Measurements from ENCODE around the gene MFAP5. TPM values are rescaled to one million over a fixed set of nuclear protein-coding genes. Genes with fewer than 3 reads are reported as not detected.

Gene MFAP5
- total and polyA plus RNA-seq, 2 donors (not counting 3 experiments of a cell fraction or from before 2014, with no cell fraction given), result 0.39 TPM; not detected in 1

DNA sequence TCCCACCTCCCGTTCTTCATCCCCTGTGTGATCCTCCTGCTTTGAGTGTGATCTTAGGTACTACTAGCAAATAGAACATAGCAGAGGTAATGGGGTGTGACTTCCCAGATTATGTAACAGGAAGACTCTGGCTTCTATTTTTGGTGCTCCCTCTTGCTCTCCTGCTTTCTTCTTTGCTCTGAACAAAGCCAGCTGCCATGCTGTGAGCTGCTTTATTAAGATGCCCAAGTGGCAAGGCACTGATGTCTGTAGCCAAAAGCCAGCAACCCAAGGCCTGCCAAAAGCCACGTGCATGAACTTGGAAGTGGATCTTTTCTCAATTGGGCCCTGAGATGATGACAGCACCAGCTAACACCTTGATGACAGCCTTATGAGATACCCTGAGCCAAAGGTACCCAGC, 5.8 kb upstream of the MFAP5 start:
- Histone ChIP-seq H2AFZ (ENCODE audit: low read depth, low read length) (no peak overlapping the region), H3K9me3 (replicated peaks; ENCODE audit: control insufficient read depth, insufficient read depth, low read length) (no peaks in the 10 kb centered on the region), H3K27me3 (ENCODE audit: control insufficient read depth in 2 of 2, insufficient read depth in 2 of 2, low read length in 2 of 2) (peaks cover 2 to 4% of the 10 kb centered on the region in 2 experiments), H3K9me1 (replicated peaks; ENCODE audit: control insufficient read depth, extremely low read depth, insufficient read depth, low read length) (no peaks in the 10 kb centered on the region), H3K4me2 (ENCODE audit: insufficient read depth, low read length) (no peak overlapping the region), H4K20me1 (replicated peaks; ENCODE audit: control insufficient read depth, extremely low read depth, insufficient read depth, low read length) (no peaks in the 10 kb centered on the region), H3K27ac (ENCODE audit: insufficient read depth, low read depth, low read length) (no peak overlapping the region), H3K4me3 (replicated peaks in 1 of 3; ENCODE audit: insufficient read depth in 1 of 3, low read depth in 1 of 3, low read length in 3 of 3) (no peak overlapping the region), H3K36me3 (ENCODE audit: control insufficient read depth in 2 of 2, extremely low read depth in 1 of 2, insufficient read depth in 2 of 2, low read length in 2 of 2) (no peaks in the 10 kb centered on the region), H3K4me1 (ENCODE audit: control insufficient read depth, extremely low read depth, insufficient read depth, low read length) (no peaks in the 10 kb centered on the region), H3K79me2 (ENCODE audit: control insufficient read depth, insufficient read depth, low read length) (no peaks in the 10 kb centered on the region), H3K9ac (replicated peaks; ENCODE audit: extremely low read depth, insufficient read depth, low read length) (no peak overlapping the region)
- no TSS peak for BruUV-seq (replicated peaks)
- dilution Hi-C loops (cut with MboI; ENCODE audit: extremely low pct_ligation_motif_present, low sequenced_read_pairs) (no loop called here), intact Hi-C loops (cut with micrococcal nuclease) (no loop called here)
- CTCF ChIA-PET, result interaction anchor here (1.1 to 3.0 kb wide), 5 partner anchors 11 to 222 kb away, joined by 3 to 8 read pairs (median 3); no protein-coding TSS in a partner anchor
- FAIRE-seq (no peak), DNase-seq (ENCODE audit: low read depth, low spot score) (no peak)
- no peak for TF ChIP-seq FOS (IDR thresholded peaks at IDR 0.05; ENCODE audit: borderline replicate concordance, insufficient read depth, low read length)
- no peak for TF ChIP-seq EZH2 (IDR thresholded peaks at IDR 0.05; ENCODE audit: borderline replicate concordance, low read depth, low read length, severe bottlenecking)
- no peak for TF ChIP-seq JUN (IDR thresholded peaks at IDR 0.05; ENCODE audit: borderline replicate concordance, insufficient read depth, insufficient read length, low read depth)
- TF ChIP-seq, protein P1, sequence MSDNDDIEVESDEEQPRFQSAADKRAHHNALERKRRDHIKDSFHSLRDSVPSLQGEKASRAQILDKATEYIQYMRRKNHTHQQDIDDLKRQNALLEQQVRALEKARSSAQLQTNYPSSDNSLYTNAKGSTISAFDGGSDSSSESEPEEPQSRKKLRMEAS (IDR thresholded peaks at IDR 0.05; ENCODE audit: insufficient read depth, insufficient read length), result no peak
- TF ChIP-seq GATA2 (IDR thresholded peaks at IDR 0.05; ENCODE audit: insufficient read depth, insufficient read length, low read depth, low read length), result no peak
- no peak for TF ChIP-seq MYC (IDR thresholded peaks at IDR 0.05; ENCODE audit: low read depth, low read length)
- no peak for TF ChIP-seq POLR2AphosphoS5 (IDR thresholded peaks at IDR 0.05; ENCODE audit: insufficient read depth, low read depth, low read length)
- TF ChIP-seq, protein P2, sequence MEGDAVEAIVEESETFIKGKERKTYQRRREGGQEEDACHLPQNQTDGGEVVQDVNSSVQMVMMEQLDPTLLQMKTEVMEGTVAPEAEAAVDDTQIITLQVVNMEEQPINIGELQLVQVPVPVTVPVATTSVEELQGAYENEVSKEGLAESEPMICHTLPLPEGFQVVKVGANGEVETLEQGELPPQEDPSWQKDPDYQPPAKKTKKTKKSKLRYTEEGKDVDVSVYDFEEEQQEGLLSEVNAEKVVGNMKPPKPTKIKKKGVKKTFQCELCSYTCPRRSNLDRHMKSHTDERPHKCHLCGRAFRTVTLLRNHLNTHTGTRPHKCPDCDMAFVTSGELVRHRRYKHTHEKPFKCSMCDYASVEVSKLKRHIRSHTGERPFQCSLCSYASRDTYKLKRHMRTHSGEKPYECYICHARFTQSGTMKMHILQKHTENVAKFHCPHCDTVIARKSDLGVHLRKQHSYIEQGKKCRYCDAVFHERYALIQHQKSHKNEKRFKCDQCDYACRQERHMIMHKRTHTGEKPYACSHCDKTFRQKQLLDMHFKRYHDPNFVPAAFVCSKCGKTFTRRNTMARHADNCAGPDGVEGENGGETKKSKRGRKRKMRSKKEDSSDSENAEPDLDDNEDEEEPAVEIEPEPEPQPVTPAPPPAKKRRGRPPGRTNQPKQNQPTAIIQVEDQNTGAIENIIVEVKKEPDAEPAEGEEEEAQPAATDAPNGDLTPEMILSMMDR (IDR thresholded peaks at IDR 0.05; ENCODE audit: extremely low read depth in 1 of 2, insufficient read depth in 1 of 2, low read depth in 1 of 2, low read length in 2 of 2), result no peak
- TF ChIP-seq POLR2A (IDR thresholded peaks at IDR 0.05; ENCODE audit: low read depth, low read length), result no peak
- POLR2A ChIA-PET, result no interaction called here

All from endothelial cell of umbilical vein (primary cell).